Upper lobe of left lung (tissue), 4 donors: ENCODE measurements around the gene ERGIC1.

Source experiments
- EP300 ChIP-seq, 4 donors: sonication (generic); formaldehyde crosslinking; IDR thresholded peaks; one replicate each; pipeline ENCODE4 v1.5.1; 2017; ENCODE audit warnings: antibody characterized with exemption in 4 of 4, control low read depth in 2 of 4
- POLR2A ChIP-seq, 4 donors: fragments of 450-650 bp; IDR thresholded peaks; one replicate each; pipeline ENCODE4 v1.5.1; 2016 to 2017; ENCODE audit warnings: antibody characterized with exemption in 4 of 4, mild to moderate bottlenecking in 2 of 4
- TF ChIP-seq, protein P1 (sequence below), 6 experiments: fragments of 450-650 bp in 4 of 6; fragments of 200-600 bp in 2 of 6; sonication (generic) in 2 of 6; IDR thresholded peaks; one replicate each; pipeline ENCODE4 v1.5.1; 2016 to 2019; ENCODE audit warnings: antibody characterized with exemption in 6 of 6

- TF ChIP-seq EP300 (IDR thresholded peaks at IDR 0.05) (no peak), POLR2A (IDR thresholded peaks at IDR 0.05) (no peak)
- TF ChIP-seq, protein P1, sequence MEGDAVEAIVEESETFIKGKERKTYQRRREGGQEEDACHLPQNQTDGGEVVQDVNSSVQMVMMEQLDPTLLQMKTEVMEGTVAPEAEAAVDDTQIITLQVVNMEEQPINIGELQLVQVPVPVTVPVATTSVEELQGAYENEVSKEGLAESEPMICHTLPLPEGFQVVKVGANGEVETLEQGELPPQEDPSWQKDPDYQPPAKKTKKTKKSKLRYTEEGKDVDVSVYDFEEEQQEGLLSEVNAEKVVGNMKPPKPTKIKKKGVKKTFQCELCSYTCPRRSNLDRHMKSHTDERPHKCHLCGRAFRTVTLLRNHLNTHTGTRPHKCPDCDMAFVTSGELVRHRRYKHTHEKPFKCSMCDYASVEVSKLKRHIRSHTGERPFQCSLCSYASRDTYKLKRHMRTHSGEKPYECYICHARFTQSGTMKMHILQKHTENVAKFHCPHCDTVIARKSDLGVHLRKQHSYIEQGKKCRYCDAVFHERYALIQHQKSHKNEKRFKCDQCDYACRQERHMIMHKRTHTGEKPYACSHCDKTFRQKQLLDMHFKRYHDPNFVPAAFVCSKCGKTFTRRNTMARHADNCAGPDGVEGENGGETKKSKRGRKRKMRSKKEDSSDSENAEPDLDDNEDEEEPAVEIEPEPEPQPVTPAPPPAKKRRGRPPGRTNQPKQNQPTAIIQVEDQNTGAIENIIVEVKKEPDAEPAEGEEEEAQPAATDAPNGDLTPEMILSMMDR (IDR thresholded peaks at IDR 0.05): no peak
Observed at GRCh38 chr5:172791286-172791685, 42.8 kb upstream of the ERGIC1 start.
